HCT116 (cell line): Measurements from ENCODE around the gene RINT1. TPM values are rescaled to one million over a fixed set of nuclear protein-coding genes. Genes with fewer than 3 reads are reported as not detected.
"Not testable (repeated sequence)": the region's sequence is repeated elsewhere in the genome, so short reads cannot be mapped to it uniquely, and the experiment has no call there.

Experiments
- ATAC-seq: fragments of 200-7000 bp; cut with Tn5 transposase; 2 replicates; pipeline ENCODE4 v1.9.1; 2020; ENCODE audit warnings: mild to moderate bottlenecking, moderate library complexity
- BruUV-seq: library from RNA; stranded (reverse); fragments of 400-500 nt; replicated peaks from 2 replicates; lab custom pipeline; 2021; lab: Mats Ljungman, UMichigan
- CTCF ChIA-PET: fragments of 300-600 bp; sonication (Branson Sonifier 250); formaldehyde crosslinking; loops from one replicate; lab custom pipeline; 2021; ENCODE audit warnings: antibody characterized with exemption; lab: Charles Lee
- POLR2A ChIA-PET: fragments of 300-600, 350-600 bp; sonication (Branson Sonifier 250); formaldehyde crosslinking; loops from one replicate; lab custom pipeline; 2021; ENCODE audit warnings: antibody characterized with exemption; lab: Charles Lee
- RAD21 ChIA-PET, 2 experiments: fragments of 300-600 bp; sonication (Branson Sonifier 250); formaldehyde crosslinking; loops; one replicate each; lab custom pipeline; 2023; ENCODE audit warnings: low total read pairs in 2 of 2; ENCODE audit not compliant: uncharacterized antibody in 2 of 2, unreplicated experiment in 2 of 2, low non-redundant PET in 1 of 2; lab: Charles Lee
- DNase-seq: peaks from one replicate; pipeline ENCODE4 v3.0.0-alpha.2; 2010; ENCODE audit warnings: low read depth, low spot score
- H2AFZ ChIP-seq: fragments of 200-600 bp; shearing (Covaris generic), sonication (generic); 2 replicates; pipeline ENCODE4 v1.6.1; 2017; ENCODE audit warnings: low read depth, mixed run types, mixed read lengths, antibody characterized with exemption, low read length; ENCODE audit not compliant: poor library complexity, severe bottlenecking
- H3K27ac ChIP-seq: 2 replicates; pipeline ENCODE4 v1.5.1; 2012; ENCODE audit warnings: low read depth, low read length
- H3K27me3 ChIP-seq: fragments of 200-600 bp; sonication (generic); 2 replicates; pipeline ENCODE4 v1.6.1; 2016; ENCODE audit warnings: mixed run types, low read length, mixed read lengths; ENCODE audit not compliant: insufficient read depth
- H3K36me3 ChIP-seq, 2 experiments: fragments of 200-500 bp in 1 of 2; fragments of 200-600 bp in 1 of 2; sonication (Bioruptor generic) in 1 of 2; sonication (generic) in 1 of 2; 2 replicates each; pipeline versions ENCODE4 v1.5.1 to v1.6.1; 2014 to 2016; ENCODE audit warnings: low read length in 2 of 2, inconsistent platforms in 1 of 2, mixed read lengths in 1 of 2, mixed run types in 1 of 2; ENCODE audit not compliant: insufficient read depth in 2 of 2, control insufficient read depth in 1 of 2
- H3K4me1 ChIP-seq, 2 experiments: fragments of 200-600 bp in 1 of 2; sonication (generic) in 1 of 2; 2 replicates each; pipeline versions ENCODE4 v1.5.1 to v1.6.1; 2012 to 2017; ENCODE audit warnings: low read length in 2 of 2, inconsistent platforms in 1 of 2, mild to moderate bottlenecking in 1 of 2, mixed read lengths in 1 of 2, mixed run types in 1 of 2, moderate library complexity in 1 of 2; ENCODE audit not compliant: insufficient read depth in 2 of 2, control insufficient read depth in 1 of 2
- H3K4me2 ChIP-seq: fragments of 200-600 bp; sonication (generic); 2 replicates; pipeline ENCODE4 v1.6.1; 2017; ENCODE audit warnings: mixed run types, low read length, mixed read lengths
- H3K4me3 ChIP-seq, 2 experiments: fragments of 200-600 bp in 1 of 2; sonication (generic) in 1 of 2; replicated peaks in 1 of 2; 2 replicates each; pipeline ENCODE4 v1.5.1; 2011 to 2016; ENCODE audit warnings: low read length in 2 of 2, control low read depth in 1 of 2, low read depth in 1 of 2, mild to moderate bottlenecking in 1 of 2, mixed read lengths in 1 of 2, mixed run types in 1 of 2
- H3K79me2 ChIP-seq: fragments of 200-600 bp; sonication (generic); 2 replicates; pipeline ENCODE4 v1.6.1; 2017; ENCODE audit warnings: mild to moderate bottlenecking, mixed run types, low read length, moderate library complexity, mixed read lengths; ENCODE audit not compliant: insufficient read depth
- H3K9ac ChIP-seq: fragments of 200-600 bp; sonication (generic); 2 replicates; pipeline ENCODE4 v1.6.1; 2016; ENCODE audit warnings: low read length, mixed read lengths
- H3K9me2 ChIP-seq: fragments of 200-600 bp; sonication (generic), shearing (Covaris generic); 2 replicates; pipeline ENCODE4 v1.6.1; 2017; ENCODE audit warnings: mixed run types, mild to moderate bottlenecking, moderate library complexity; ENCODE audit not compliant: insufficient read depth
- H3K9me3 ChIP-seq, 2 experiments: fragments of 200-500 bp in 1 of 2; fragments of 200-600 bp in 1 of 2; sonication (Bioruptor generic) in 1 of 2; sonication (generic) in 1 of 2; 2 replicates each; pipeline ENCODE4 v1.6.1; 2014 to 2017; ENCODE audit warnings: low read length in 2 of 2, mixed read lengths in 2 of 2, inconsistent platforms in 1 of 2, low read depth in 1 of 2, mild to moderate bottlenecking in 1 of 2, mixed run types in 1 of 2, moderate library complexity in 1 of 2; ENCODE audit not compliant: control insufficient read depth in 1 of 2, insufficient read depth in 1 of 2
- H4K20me1 ChIP-seq: fragments of 200-600 bp; sonication (generic), shearing (Covaris generic); 2 replicates; pipeline ENCODE4 v1.6.1; 2017; ENCODE audit warnings: mixed run types, mild to moderate bottlenecking, moderate library complexity; ENCODE audit not compliant: insufficient read depth
- CEBPB ChIP-seq: IDR thresholded peaks from 2 replicates; pipeline ENCODE4 v1.6.1; 2012; ENCODE audit warnings: low read depth
- CTCF ChIP-seq, 3 experiments: fragments of 200-600 bp in 1 of 3; sonication (generic) in 1 of 3; IDR thresholded peaks in 2 of 3; conservative IDR thresholded peaks in 1 of 3; 2 replicates each; pipeline ENCODE4 v1.5.1; 2012 to 2017; ENCODE audit warnings: low read depth in 2 of 3, low read length in 2 of 3, antibody characterized with exemption in 1 of 3, borderline replicate concordance in 1 of 3, control low read depth in 1 of 3, mild to moderate bottlenecking in 1 of 3, mixed read lengths in 1 of 3, mixed run types in 1 of 3, moderate library complexity in 1 of 3; ENCODE audit not compliant: insufficient read depth in 1 of 3
- EGR1 ChIP-seq: IDR thresholded peaks from 2 replicates; pipeline ENCODE4 v1.6.1; 2012; ENCODE audit warnings: low read depth
- EZH2 ChIP-seq: fragments of 200-600 bp; sonication (generic); IDR thresholded peaks from 2 replicates; pipeline ENCODE4 v1.6.1; 2017; ENCODE audit warnings: antibody characterized with exemption, mixed run types
- FOSL1 ChIP-seq: IDR thresholded peaks from 2 replicates; pipeline ENCODE4 v1.6.1; 2012; ENCODE audit warnings: low read depth
- MAX ChIP-seq: IDR thresholded peaks from 2 replicates; pipeline ENCODE4 v1.6.1; 2012
- SIN3A ChIP-seq: IDR thresholded peaks from 2 replicates; pipeline ENCODE4 v1.6.1; 2012; ENCODE audit warnings: low read depth
- SP1 ChIP-seq: IDR thresholded peaks from 2 replicates; pipeline ENCODE4 v1.6.1; 2012; ENCODE audit warnings: low read depth
- ZBTB33 ChIP-seq: IDR thresholded peaks from 2 replicates; pipeline ENCODE4 v1.6.1; 2011; ENCODE audit warnings: mild to moderate bottlenecking, low read length, moderate library complexity; ENCODE audit not compliant: insufficient replicate concordance; ENCODE audit errors: extremely low read depth
- ZFX ChIP-seq: fragments of 450-650 bp; IDR thresholded peaks from 2 replicates; pipeline ENCODE4 v1.6.1; 2017
- intact Hi-C: fragments of 100-400 bp; cut with micrococcal nuclease; formaldehyde crosslinking; loops from 2 replicates; pipeline ENCODE4 v1.10.0; 2022
- total RNA-seq: library from RNA; stranded (reverse); gene quantifications from one replicate; pipeline ENCODE4 v1.2.1, GENCODE V29; 2021; ENCODE audit not compliant: unreplicated experiment

Gene RINT1
- total RNA-seq, 1 experiment from 2014 or later: 24.3 TPM

GRCh38 chr7:105527737-105528136, 4.3 kb upstream of the RINT1 start:
- RAD21 ChIA-PET, ATAC-seq, H3K79me2 ChIP-seq, H3K4me3 ChIP-seq, intact Hi-C loops, H3K9me2 ChIP-seq, H3K4me1 ChIP-seq, H3K9me3 ChIP-seq, H2AFZ ChIP-seq, H4K20me1 ChIP-seq, BruUV-seq, CTCF ChIA-PET, H3K9ac ChIP-seq, DNase-seq, H3K27me3 ChIP-seq, H3K36me3 ChIP-seq, POLR2A ChIA-PET, H3K27ac ChIP-seq, H3K4me2 ChIP-seq: not testable (repeated sequence)

- H2AFZ ChIP-seq: no peak overlapping the region
- H3K9ac ChIP-seq: no peak overlapping the region
- ChIA-PET POLR2A (no interaction called here), RAD21 (no interaction called here), CTCF (no interaction called here)
- H3K36me3 ChIP-seq: peaks cover 0 to 7% of the 10 kb centered on the region in 2 experiments; a peak in 1 of 4 replicates
- no peak overlapping the region for H3K4me3 ChIP-seq
- BruUV-seq: no TSS peak
- no peaks in the 10 kb centered on the region for H3K9me3 ChIP-seq
- H3K27me3 ChIP-seq: no peaks in the 10 kb centered on the region
- H3K79me2 ChIP-seq: peaks cover 29% of the 10 kb centered on the region
- intact Hi-C loops: no loop called here
- H3K27ac ChIP-seq: no peak overlapping the region
- H3K4me1 ChIP-seq: peaks cover 7 to 14% of the 10 kb centered on the region in 2 experiments; a peak in 3 of 4 replicates
- H3K9me2 ChIP-seq: no peaks in the 10 kb centered on the region
- DNase-seq (no peak), ATAC-seq (no peak)
- TF ChIP-seq CEBPB: no peak
- no peak for TF ChIP-seq FOSL1
- H3K4me2 ChIP-seq: no peak overlapping the region
- no peaks in the 10 kb centered on the region for H4K20me1 ChIP-seq
Observed at GRCh38 chr7:105530126-105530525, 1.9 kb upstream of the RINT1 start.

GRCh38 chr7:105530546-105530945, 1.5 kb upstream of the RINT1 start:
- Histone ChIP-seq H3K9ac (no peak overlapping the region), H3K4me2 (no peak overlapping the region), H3K4me1 (peaks cover 7 to 14% of the 10 kb centered on the region in 2 experiments; a peak in 3 of 4 replicates), H3K9me3 (no peaks in the 10 kb centered on the region), H4K20me1 (no peaks in the 10 kb centered on the region), H3K27ac (no peak overlapping the region), H3K27me3 (no peaks in the 10 kb centered on the region), H2AFZ (no peak overlapping the region), H3K9me2 (no peaks in the 10 kb centered on the region), H3K4me3 (no peak overlapping the region), H3K79me2 (peaks cover 32% of the 10 kb centered on the region), H3K36me3 (peaks cover 0 to 8% of the 10 kb centered on the region in 2 experiments; a peak in 1 of 4 replicates)
- no TSS peak for BruUV-seq
- CTCF ChIA-PET: no interaction called here
- POLR2A ChIA-PET: no interaction called here
- no peak for DNase-seq
- no peak for ATAC-seq
- intact Hi-C loops: no loop called here
- RAD21 ChIA-PET: no interaction called here
- TF ChIP-seq ZBTB33: no peak
- TF ChIP-seq MAX: no peak
- no peak for TF ChIP-seq EGR1
- no peak for TF ChIP-seq SP1
- no peak for TF ChIP-seq ZFX
- TF ChIP-seq SIN3A: no peak
- no peak for TF ChIP-seq CEBPB
- TF ChIP-seq CTCF (IDR thresholded peaks at IDR 0.05 in 2 of 3, conservative IDR thresholded peaks at IDR 0.05 in 1 of 3; ENCODE audit: borderline replicate concordance in 1 of 3, insufficient read depth in 1 of 3, low read depth in 2 of 3, low read length in 2 of 3): no peak
- no peak for TF ChIP-seq EZH2
